ENCODE data around the gene IL22RA1. TPM values are rescaled to one million over a fixed set of nuclear protein-coding genes. Genes with fewer than 3 reads are reported as not detected.

IL22RA1 gene
- total RNA-seq, 1 experiment from 2014 or later: 0.13 TPM

- Histone ChIP-seq H3K79me1 (ENCODE audit: insufficient read depth, low read depth, low read length, poor library complexity, severe bottlenecking) (no peaks in the 10 kb centered on the region), H2BK15ac (ENCODE audit: low read depth, low read length) (no peak overlapping the region), H2AK5ac (ENCODE audit: insufficient read length, low read length) (no peak overlapping the region), H3K9me3 (ENCODE audit: control insufficient read depth, low read depth, low read length) (no peaks in the 10 kb centered on the region), H4K20me1 (ENCODE audit: control insufficient read depth, insufficient read depth, insufficient read length) (no peaks in the 10 kb centered on the region), H3K4ac (ENCODE audit: low read depth, low read length) (no peak overlapping the region), H3K56ac (ENCODE audit: insufficient read length, low read depth, low read length) (no peak overlapping the region), H2BK5ac (ENCODE audit: insufficient read length, low read length) (no peak overlapping the region), H4K8ac (replicated peaks; ENCODE audit: insufficient read length, low read depth, low read length) (no peak overlapping the region), H2BK20ac (ENCODE audit: low read depth, low read length, poor library complexity, severe bottlenecking) (no peak overlapping the region), H3K9ac (ENCODE audit: extremely low read depth, insufficient read length, low read length) (no peak overlapping the region), H4K91ac (ENCODE audit: insufficient read length, low read depth, low read length) (no peak overlapping the region), H2BK12ac (ENCODE audit: insufficient read length, low read depth, low read length) (no peak overlapping the region), H3K27me3 (ENCODE audit: insufficient read depth, low read length) (no peaks in the 10 kb centered on the region), H3K14ac (ENCODE audit: insufficient read depth, low read length) (no peak overlapping the region), H3K23me2 (ENCODE audit: insufficient read length, low read depth, low read length, poor library complexity, severe bottlenecking) (no peaks in the 10 kb centered on the region), H3K18ac (ENCODE audit: insufficient read length, low read depth, low read length) (no peak overlapping the region), H2AFZ (ENCODE audit: low read length) (no peak overlapping the region), H3K23ac (ENCODE audit: insufficient read length, low read depth, low read length) (no peak overlapping the region), H3K4me1 (ENCODE audit: insufficient read depth, low read length) (0 out of 2 replicates have a peak, but pooled peaks cover 2% of the 10 kb centered on the region), H3K79me2 (ENCODE audit: insufficient read depth, low read length) (no peaks in the 10 kb centered on the region), H3T11ph (ENCODE audit: low read length) (no peak overlapping the region), H2BK120ac (ENCODE audit: low read depth, low read length, poor library complexity, severe bottlenecking) (no peak overlapping the region), H3K4me2 (ENCODE audit: insufficient read depth, insufficient read length, low read length) (no peak overlapping the region), H4K5ac (ENCODE audit: insufficient read length, low read depth, low read length) (no peak overlapping the region), H3K27ac (ENCODE audit: insufficient read length, low read depth, low read length) (no peak overlapping the region)
- H3K27me3 Mint-ChIP-seq (ENCODE audit: low read depth): peaks cover 6% of the 10 kb centered on the region
- H3K9me3 Mint-ChIP-seq: no peaks in the 10 kb centered on the region
- H3K4me3 Mint-ChIP-seq: no peak overlapping the region
- no peak for TF ChIP-seq CTCF (conservative IDR thresholded peaks at IDR 0.05)
- H3K27ac Mint-ChIP-seq: no peak overlapping the region
- peaks cover 3 to 6% of the 10 kb centered on the region in 2 experiments; a peak in 3 of 4 replicates for H3K4me1 Mint-ChIP-seq
- DNase-seq: no peak
- no CpG with 5 or more reads among the region's 10 CpGs for WGBS (ENCODE audit: extremely low coverage, insufficient read length, low lambda C conversion rate)
- H3K36me3 Mint-ChIP-seq (ENCODE audit: insufficient read depth in 1 of 3, low read depth in 3 of 3): no peaks in the 10 kb centered on the region
Observed at GRCh38 chr1:24141311-24141997, 1.5 kb downstream of the IL22RA1 start.

Measured in H9 (cell line).